Activated CD4-positive, alpha-beta memory T cell treated with anti-CD3 and anti-CD28 coated beads, Interleukin-2, amount 10 ng/mL, durations not matched to agents 7 days and 5 days (primary cell): Measurements from ENCODE around the gene SND1. TPM values are rescaled to one million over a fixed set of nuclear protein-coding genes. Genes with fewer than 3 reads are reported as not detected.
"Not testable (repeated sequence)": the region's sequence is repeated elsewhere in the genome, so short reads cannot be mapped to it uniquely, and the experiment has no call there.

Source experiments
- CTCF ChIA-PET: fragments of 350-600 bp; sonication (Branson Sonifier 250); formaldehyde crosslinking; loops from one replicate; lab custom pipeline; 2021; ENCODE audit warnings: antibody characterized with exemption, inconsistent platforms; lab: Charles Lee
- POLR2A ChIA-PET: fragments of 350-600 bp; sonication (Branson Sonifier 250); formaldehyde crosslinking; loops from one replicate; lab custom pipeline; 2021; ENCODE audit warnings: antibody characterized with exemption; lab: Charles Lee
- DNase-seq: peaks from one replicate; pipeline ENCODE4 v3.0.0-alpha.2; 2020
- H3K27ac Mint-ChIP-seq: one replicate; pipeline ENCODE4 v1.8.0; 2021; ENCODE audit warnings: mild to moderate bottlenecking, mixed read lengths
- H3K27me3 Mint-ChIP-seq: one replicate; pipeline ENCODE4 v1.8.0; 2021; ENCODE audit warnings: mixed read lengths
- H3K36me3 Mint-ChIP-seq: one replicate; pipeline ENCODE4 v1.8.0; 2021; ENCODE audit warnings: low read depth, mixed read lengths
- H3K4me1 Mint-ChIP-seq: one replicate; pipeline ENCODE4 v1.8.0; 2021; ENCODE audit warnings: mixed read lengths
- H3K4me3 Mint-ChIP-seq: one replicate; pipeline ENCODE4 v1.8.0; 2021; ENCODE audit warnings: mild to moderate bottlenecking, mixed read lengths
- H3K9me3 Mint-ChIP-seq: one replicate; pipeline ENCODE4 v1.8.0; 2021; ENCODE audit warnings: mixed read lengths
- total RNA-seq, 2 experiments: library from RNA; stranded (reverse); gene quantifications; one replicate each; pipeline ENCODE4 v1.2.3, GENCODE V29; 2021

Gene SND1
- total RNA-seq, 2 experiments from 2014 or later = 171 to 175 TPM

DNA sequence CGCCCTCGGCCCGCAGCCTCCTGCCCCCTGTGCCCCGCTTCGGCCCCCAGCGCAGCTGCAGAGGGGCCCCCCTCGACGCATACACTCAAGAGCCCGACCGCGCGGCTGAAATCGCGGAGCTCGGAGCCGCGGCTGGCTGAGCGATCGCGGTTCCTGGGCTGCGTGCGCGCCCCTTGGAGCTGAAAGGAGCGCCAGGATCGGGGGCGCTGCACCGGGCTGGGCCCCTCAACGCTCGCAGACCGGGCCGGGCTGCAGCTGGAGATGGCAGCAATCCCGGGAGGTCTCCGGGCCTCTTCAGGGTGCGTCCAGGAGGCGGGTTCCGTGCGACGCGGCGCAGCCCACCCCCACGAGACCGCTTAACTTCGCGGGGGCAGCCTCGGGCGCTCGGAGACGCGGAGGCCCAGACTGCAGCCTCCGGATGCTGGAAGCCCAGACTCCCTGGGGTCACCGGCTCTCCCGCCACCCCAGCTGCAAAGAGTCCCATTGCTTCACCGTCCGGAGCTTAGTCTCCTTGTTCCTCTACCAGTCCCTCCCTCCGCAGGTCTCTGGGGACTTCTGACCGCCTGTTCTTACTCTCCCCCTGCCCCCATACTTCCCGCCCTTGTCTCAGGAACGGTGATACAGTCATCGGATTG is 452.2 kb downstream of the SND1 start:
- Mint-ChIP-seq H3K4me3 (peak overlapping the region; percentile 81), H3K27ac (peak overlapping the region; percentile 28), H3K9me3 (no peaks in the 10 kb centered on the region), H3K36me3 (no peaks in the 10 kb centered on the region), H3K4me1 (peaks cover 39% of the 10 kb centered on the region), H3K27me3 (peaks cover 8% of the 10 kb centered on the region)
- no peak for DNase-seq
- POLR2A ChIA-PET = interaction anchor here (0.8 to 1.6 kb wide), 4 partner anchors 8 to 69 kb away, joined by 3 to 5 read pairs (median 4); no protein-coding TSS in a partner anchor
- CTCF ChIA-PET = interaction anchor here (1.0 to 1.9 kb wide), 4 partner anchors 9 to 396 kb away, joined by 3 to 7 read pairs (median 5); no protein-coding TSS in a partner anchor

DNA sequence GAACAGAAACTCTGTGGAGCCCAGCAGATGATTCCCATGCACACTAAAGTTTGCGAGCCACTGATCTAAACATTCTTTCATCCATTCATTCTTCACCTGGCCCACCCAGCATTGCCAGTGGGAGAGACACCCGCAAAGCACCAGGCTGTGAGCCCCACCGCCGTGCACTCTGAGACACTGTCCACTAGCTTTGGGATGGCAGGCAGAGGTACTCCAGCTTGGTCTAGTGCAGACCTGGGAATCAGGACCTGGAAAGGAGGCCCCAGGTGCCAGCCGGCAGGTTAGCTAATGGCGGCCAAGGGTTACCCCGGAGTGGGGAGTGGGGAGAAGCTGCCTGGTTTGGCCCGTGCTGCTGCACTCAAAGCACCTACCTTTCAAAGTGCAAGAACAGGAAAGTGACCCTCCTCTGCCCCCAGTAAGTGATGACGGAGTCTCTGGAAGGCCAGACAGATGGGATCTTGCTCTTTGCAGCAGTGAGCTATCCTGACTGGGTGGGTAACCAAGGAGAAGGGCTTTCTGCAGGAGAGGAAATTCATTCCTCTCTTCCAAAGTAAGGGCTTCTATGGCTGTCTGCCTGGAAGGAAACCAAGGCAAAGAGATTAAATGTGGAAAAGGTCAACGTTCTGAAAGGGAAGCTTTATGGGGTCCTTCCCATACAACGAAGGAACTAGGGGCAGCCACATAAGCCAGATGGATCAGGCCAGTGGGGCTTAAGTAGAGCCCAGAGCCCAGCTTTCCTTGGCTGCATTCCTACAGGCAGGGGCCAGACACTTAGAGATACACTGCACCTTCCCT is 453.4 kb downstream of the SND1 start:
- DNase-seq = no peak
- H3K9me3 Mint-ChIP-seq = no peaks in the 10 kb centered on the region
- H3K27me3 Mint-ChIP-seq = peaks cover 8% of the 10 kb centered on the region
- ChIA-PET POLR2A (no interaction called here), CTCF (interaction anchor here (1.3 kb wide), 1 partner anchor 31 kb away, joined by 3 read pairs; no protein-coding TSS in a partner anchor)
- peaks cover 48% of the 10 kb centered on the region for H3K4me1 Mint-ChIP-seq
- H3K27ac Mint-ChIP-seq = no peak overlapping the region
- no peaks in the 10 kb centered on the region for H3K36me3 Mint-ChIP-seq
- H3K4me3 Mint-ChIP-seq = no peak overlapping the region

DNA sequence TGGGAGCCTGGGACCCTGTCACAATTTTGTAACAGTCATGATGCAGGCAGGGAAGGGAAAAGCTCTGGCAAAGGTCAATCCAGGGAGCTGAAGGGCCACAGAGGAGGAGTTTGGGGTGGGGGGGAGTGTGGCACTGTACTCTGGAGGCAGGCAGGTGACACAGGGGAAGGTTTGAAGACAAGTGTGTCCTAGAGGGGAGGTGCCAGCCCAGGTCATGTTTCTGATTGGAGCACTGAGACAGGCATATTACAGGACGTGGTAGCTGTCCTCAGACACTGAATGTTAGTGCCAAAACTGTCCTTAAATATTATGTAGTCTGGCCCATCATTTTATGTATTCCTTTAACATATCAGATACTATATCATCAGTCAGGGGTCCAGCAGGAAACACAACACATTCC is 454.8 kb downstream of the SND1 start:
- no peak for DNase-seq
- CTCF ChIA-PET = no interaction called here
- Mint-ChIP-seq H3K27me3 (peaks cover 8% of the 10 kb centered on the region), H3K4me3 (no peak overlapping the region), H3K4me1 (peaks cover 50% of the 10 kb centered on the region), H3K36me3 (no peaks in the 10 kb centered on the region), H3K9me3 (no peaks in the 10 kb centered on the region), H3K27ac (no peak overlapping the region)
- POLR2A ChIA-PET = no interaction called here

DNA sequence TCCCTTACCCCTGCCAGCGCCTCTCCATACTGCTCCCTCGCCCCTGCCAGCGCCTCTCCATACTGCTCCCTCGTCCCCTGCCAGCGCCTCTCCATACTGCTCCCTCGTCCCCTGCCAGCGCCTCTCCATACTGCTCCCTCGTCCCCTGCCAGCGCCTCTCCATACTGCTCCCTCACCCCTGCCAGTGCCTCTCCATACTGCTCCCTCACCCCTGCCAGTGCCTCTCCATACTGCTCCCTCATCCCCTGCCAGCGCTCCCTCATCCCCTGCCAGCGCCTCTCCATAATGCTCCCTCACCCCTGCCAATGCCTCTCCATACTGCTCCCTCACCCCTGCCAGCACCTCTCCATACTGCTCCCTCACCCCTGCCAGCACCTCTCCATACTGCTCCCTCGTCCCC is 455.5 kb downstream of the SND1 start:
- CTCF ChIA-PET, H3K4me3 Mint-ChIP-seq, DNase-seq, H3K9me3 Mint-ChIP-seq, H3K27me3 Mint-ChIP-seq, POLR2A ChIA-PET, H3K27ac Mint-ChIP-seq, H3K36me3 Mint-ChIP-seq: not testable (repeated sequence)
- peaks cover 50% of the 10 kb centered on the region for H3K4me1 Mint-ChIP-seq

DNA sequence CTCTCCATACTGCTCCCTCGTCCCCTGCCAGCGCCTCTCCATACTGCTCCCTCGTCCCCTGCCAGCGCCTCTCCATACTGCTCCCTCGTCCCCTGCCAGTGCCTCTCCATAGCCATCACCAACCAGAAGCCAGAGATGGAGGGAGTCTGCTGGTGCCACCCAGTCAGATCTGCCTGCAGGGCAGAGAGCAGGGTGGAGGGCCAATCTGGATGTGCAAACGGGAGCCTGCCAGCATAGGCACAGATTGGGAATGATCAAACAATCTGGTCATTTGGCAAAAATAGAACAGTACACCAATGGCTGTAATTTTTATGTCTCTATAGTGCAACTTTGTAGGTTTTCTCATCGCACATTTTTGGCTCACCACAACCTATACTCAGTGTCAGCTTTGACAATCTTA is 456.1 kb downstream of the SND1 start:
- no peaks in the 10 kb centered on the region for H3K9me3 Mint-ChIP-seq
- peak overlapping the region; percentile 91 for H3K27ac Mint-ChIP-seq
- no peak overlapping the region for H3K4me3 Mint-ChIP-seq
- peaks cover 8% of the 10 kb centered on the region for H3K27me3 Mint-ChIP-seq
- ChIA-PET POLR2A (no interaction called here), CTCF (interaction anchor here (1.3 to 2.0 kb wide), 3 partner anchors 9 to 101 kb away, joined by 3 to 8 read pairs (median 6); no protein-coding TSS in a partner anchor)
- H3K36me3 Mint-ChIP-seq = no peaks in the 10 kb centered on the region
- DNase-seq = no peak
- H3K4me1 Mint-ChIP-seq = peaks cover 47% of the 10 kb centered on the region

DNA sequence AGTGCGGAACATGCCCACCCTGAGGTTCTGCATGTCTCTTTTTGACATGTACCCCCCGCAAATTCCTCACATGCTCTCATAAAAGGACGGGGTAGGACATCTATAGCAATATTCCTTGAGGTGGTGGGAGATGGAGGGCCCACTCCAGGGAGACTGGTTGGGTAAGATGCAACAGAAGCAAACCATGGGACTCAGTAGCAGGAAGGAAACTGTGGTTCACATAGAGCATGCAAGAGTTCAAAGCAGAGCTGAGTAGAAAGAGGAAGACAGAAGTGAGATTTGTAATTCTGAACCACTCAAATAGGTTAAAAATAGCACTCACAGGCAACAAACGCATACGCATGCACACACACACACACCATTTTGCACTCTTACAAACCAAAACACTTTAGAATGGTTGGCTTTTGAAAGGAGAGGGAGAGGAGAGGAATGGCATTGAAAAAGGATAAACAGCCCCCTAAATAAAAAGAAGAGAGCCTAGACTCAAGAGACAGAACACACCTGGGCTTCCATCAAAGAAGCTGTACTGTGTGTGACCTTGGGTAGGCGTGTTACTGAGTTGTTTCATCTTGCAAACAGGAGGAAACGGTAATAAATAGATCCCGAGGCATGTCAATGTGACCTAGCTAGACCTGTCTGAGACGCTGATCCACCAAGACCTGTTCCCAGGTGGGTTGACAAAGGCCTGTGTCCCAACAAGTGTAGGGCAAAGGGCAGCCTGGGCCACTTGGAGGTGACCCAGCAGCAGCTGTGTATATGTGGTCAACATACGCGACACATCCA is 456.8 kb downstream of the SND1 start:
- Mint-ChIP-seq H3K27ac (peak overlapping the region; percentile 91), H3K36me3 (no peaks in the 10 kb centered on the region), H3K4me1 (peaks cover 42% of the 10 kb centered on the region), H3K9me3 (no peaks in the 10 kb centered on the region), H3K4me3 (peak overlapping the region; percentile 46), H3K27me3 (peaks cover 6% of the 10 kb centered on the region)
- ChIA-PET POLR2A (interaction anchor here (0.8 to 1.0 kb wide), 2 partner anchors 20 to 26 kb away, joined by 3 to 4 read pairs; no protein-coding TSS in a partner anchor), CTCF (interaction anchor here (1.3 to 2.0 kb wide), 3 partner anchors 10 to 101 kb away, joined by 3 to 8 read pairs (median 6); no protein-coding TSS in a partner anchor)
- DNase-seq = no peak

DNA sequence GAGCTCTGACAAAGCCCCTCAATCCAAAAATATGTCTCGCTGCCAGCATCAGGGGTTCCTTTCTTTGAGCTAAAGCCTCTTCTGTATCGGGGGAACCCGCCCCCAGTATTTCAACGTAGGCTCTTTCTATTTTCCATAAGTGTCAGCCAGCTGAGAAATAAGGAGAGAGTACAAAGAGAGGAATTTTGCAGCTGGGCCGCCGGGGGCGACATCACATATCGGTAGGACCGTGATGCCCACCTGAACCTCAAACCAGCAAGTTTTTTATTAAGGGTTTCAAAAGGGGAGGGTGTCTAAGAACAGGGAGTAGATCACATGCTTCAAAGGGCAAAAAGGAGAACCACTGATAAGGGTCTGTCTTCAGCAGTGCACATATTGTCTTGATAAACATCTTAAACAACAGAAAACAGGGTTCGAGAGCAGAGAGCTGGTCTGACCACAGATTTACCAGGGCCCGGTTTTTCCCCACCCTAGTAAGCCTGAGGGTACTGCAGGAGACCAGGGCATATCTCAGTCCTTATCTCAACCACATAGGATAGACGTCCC is 457.5 kb downstream of the SND1 start:
- H3K4me3 Mint-ChIP-seq, H3K27me3 Mint-ChIP-seq, H3K36me3 Mint-ChIP-seq, H3K9me3 Mint-ChIP-seq, DNase-seq: not testable (repeated sequence)
- peak overlapping the region; percentile 91 for H3K27ac Mint-ChIP-seq
- peaks cover 41% of the 10 kb centered on the region for H3K4me1 Mint-ChIP-seq
- ChIA-PET POLR2A (interaction anchor here (0.8 to 1.0 kb wide), 2 partner anchors 20 to 26 kb away, joined by 3 to 4 read pairs; no protein-coding TSS in a partner anchor), CTCF (interaction anchor here (1.3 to 2.0 kb wide), 3 partner anchors 11 to 100 kb away, joined by 3 to 8 read pairs (median 6); no protein-coding TSS in a partner anchor)

DNA sequence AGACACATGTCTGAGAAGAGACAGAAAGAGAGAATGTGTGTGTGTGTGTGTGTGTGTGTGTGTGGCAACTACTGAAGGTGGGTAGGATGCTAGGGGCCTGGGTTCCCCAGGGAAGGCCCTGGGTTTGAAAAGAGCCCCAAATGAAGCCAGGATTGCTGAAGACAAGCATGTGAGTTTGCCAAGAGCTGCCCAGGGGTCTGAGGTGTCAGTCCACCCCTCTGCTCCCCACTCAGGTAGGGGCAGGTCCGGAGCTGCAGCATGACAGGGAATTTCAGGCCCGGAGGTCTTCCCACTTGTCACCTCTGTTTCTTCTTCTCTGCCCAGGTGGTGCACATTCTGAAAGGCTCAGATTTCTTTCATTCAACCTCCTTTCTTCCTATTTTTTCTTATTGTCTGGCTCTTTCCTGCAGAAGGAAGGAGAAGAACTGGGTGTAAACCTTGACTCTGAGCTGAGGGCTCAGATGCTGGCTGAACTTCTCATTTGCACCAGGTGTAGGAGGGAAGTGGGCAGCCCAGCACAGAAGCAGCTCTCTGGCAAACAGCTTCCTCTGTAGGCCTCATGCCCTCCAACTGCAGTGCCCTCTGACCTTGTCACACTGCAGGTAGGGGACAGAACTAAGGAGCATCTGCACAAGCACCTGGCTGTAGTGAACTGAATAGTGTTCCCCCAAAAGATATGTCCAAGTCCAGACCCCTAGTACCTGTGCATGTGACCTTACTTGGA is 458.8 kb downstream of the SND1 start:
- H3K27ac Mint-ChIP-seq = no peak overlapping the region
- peaks cover 38% of the 10 kb centered on the region for H3K4me1 Mint-ChIP-seq
- ChIA-PET CTCF (interaction anchor here (0.6 to 1.1 kb wide), 3 partner anchors 25 to 98 kb away, joined by 3 to 4 read pairs (median 3); no protein-coding TSS in a partner anchor), POLR2A (interaction anchor here (1.1 kb wide), 1 partner anchor 13 kb away, joined by 4 read pairs; no protein-coding TSS in a partner anchor)
- no peaks in the 10 kb centered on the region for H3K27me3 Mint-ChIP-seq
- no peaks in the 10 kb centered on the region for H3K9me3 Mint-ChIP-seq
- no peak overlapping the region for H3K4me3 Mint-ChIP-seq
- no peak for DNase-seq
- H3K36me3 Mint-ChIP-seq = no peaks in the 10 kb centered on the region

DNA sequence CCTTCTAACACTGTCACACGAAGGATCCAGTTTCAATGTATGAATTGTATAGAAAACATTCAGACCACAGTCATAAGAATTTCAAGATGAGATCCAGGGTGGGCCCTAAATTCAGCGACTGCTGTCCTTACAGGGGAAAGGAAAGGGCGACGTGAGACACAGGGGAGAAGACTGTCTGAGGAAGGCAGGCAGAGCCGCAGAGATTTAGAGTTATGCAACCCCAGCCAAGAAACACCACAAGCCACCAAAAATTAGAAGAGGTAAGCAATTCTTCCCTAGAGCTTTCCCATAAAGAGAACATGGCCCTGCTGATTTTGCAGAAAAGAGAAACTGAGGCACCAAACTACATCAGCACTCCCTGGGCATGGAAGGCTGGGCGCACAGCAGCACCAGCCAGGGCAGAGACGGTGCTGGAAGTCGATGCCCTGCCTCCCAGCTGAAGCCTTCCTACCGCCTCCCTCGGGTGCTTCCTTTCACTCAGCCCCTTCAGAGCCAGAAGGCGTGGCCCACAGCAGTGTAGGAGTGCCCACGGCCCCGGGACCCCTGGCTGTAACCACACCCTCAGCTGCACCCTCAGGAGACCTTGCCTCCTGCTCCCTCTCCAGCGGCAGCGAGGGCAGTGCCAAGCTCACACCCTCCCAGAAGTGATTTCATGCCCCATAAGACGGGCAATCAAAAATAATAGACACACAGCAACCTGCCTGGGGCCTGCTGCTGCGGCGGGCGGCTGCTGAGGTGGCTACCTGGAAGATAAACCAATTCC is 460.2 kb downstream of the SND1 start:
- Mint-ChIP-seq H3K27me3 (no peaks in the 10 kb centered on the region), H3K4me3 (no peak overlapping the region), H3K9me3 (no peaks in the 10 kb centered on the region), H3K4me1 (peaks cover 33% of the 10 kb centered on the region), H3K27ac (no peak overlapping the region), H3K36me3 (no peaks in the 10 kb centered on the region)
- no peak for DNase-seq
- ChIA-PET CTCF (interaction anchor here (0.9 to 1.1 kb wide), 2 partner anchors 23 to 24 kb away, joined by 3 read pairs; no protein-coding TSS in a partner anchor), POLR2A (interaction anchor here (1.4 kb wide), 1 partner anchor 8 kb away, joined by 5 read pairs; no protein-coding TSS in a partner anchor)

DNA sequence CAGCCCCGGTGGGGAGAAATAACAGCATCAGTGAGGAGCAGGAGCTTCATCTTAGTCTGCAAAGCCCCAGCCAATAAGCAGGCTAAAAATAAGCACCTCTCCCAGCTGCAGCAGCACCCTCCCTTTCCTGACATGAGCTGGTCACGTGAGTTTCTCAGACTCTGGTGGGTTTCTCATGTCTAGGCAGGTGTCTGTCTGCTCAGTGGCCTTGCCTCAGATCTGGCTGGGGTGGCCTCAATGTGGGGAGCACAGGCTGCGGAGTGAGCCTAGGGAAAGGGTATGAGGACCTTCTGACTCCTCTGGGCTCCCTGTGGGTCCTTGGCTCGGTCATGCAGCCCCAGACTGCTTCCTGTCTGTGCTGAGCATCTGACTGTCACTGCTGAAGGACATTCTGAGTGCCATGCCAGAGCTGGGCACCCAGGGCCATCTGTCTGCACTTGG is 460.8 kb downstream of the SND1 start:
- Mint-ChIP-seq H3K9me3 (no peaks in the 10 kb centered on the region), H3K36me3 (no peaks in the 10 kb centered on the region), H3K4me3 (no peak overlapping the region), H3K4me1 (peaks cover 32% of the 10 kb centered on the region), H3K27me3 (no peaks in the 10 kb centered on the region), H3K27ac (no peak overlapping the region)
- POLR2A ChIA-PET = interaction anchor here (1.4 kb wide), 1 partner anchor 9 kb away, joined by 5 read pairs; no protein-coding TSS in a partner anchor
- DNase-seq = no peak
- CTCF ChIA-PET = interaction anchor here (0.9 to 1.3 kb wide), 2 partner anchors 9 to 23 kb away, joined by 3 read pairs; no protein-coding TSS in a partner anchor

DNA sequence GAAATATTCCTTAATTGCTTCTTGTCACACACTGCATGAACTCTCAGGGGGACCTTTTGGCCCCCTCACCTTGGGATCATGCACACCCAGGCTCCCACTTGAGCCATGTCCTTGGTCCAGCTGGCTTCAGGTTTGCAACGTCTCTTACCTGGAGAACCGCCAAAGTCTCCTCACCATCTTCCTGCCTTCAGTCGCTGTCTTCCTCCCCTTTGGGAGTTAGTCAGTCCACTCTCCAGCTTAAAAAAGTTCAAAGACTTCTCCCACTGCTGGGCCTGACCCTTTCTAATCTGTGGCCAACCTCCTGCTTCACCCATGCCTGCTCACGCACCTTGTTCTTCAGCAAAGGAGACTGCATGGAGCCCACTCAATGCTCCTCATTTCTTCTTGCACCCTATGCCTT is 461.8 kb downstream of the SND1 start:
- Mint-ChIP-seq H3K4me3 (no peak overlapping the region), H3K27ac (no peak overlapping the region), H3K9me3 (no peaks in the 10 kb centered on the region), H3K27me3 (no peaks in the 10 kb centered on the region), H3K36me3 (no peaks in the 10 kb centered on the region), H3K4me1 (peaks cover 24% of the 10 kb centered on the region)
- no peak for DNase-seq
- CTCF ChIA-PET = interaction anchor here (0.6 to 1.3 kb wide), 2 partner anchors 10 to 13 kb away, joined by 3 read pairs; no protein-coding TSS in a partner anchor
- POLR2A ChIA-PET = no interaction called here
